ENCODE data around the gene MTAP. TPM values are rescaled to one million over a fixed set of nuclear protein-coding genes. Genes with fewer than 3 reads are reported as not detected.

Gene MTAP
- total and polyA plus RNA-seq, 2 of the 13 experiments (the other 11 are each of a cell fraction or from before 2014, with no cell fraction given): 16.7 to 51.2 TPM

- no peak for ATAC-seq
- ChIA-PET CTCF (ENCODE audit: low intra/inter-chr PET ratio, low total read pairs) (no interaction called here), POLR2A (no interaction called here)
- peak; percentile 14; the same call in 1 of the 2 replicates for TF ChIP-seq ETV5 (CRISPR knock-in tag; IDR thresholded peaks at IDR 0.05; ENCODE audit: borderline replicate concordance)
- no peak for TF ChIP-seq HNRNPLL (IDR thresholded peaks at IDR 0.05; ENCODE audit: low read depth, low read length, poor library complexity, severe bottlenecking)
- TF ChIP-seq GABPA (IDR thresholded peaks at IDR 0.05; ENCODE audit: low read depth, low read length): no peak
- TF ChIP-seq GABPA (CRISPR knock-in tag; IDR thresholded peaks at IDR 0.05; ENCODE audit: low read depth): peak; percentile 53
- TF ChIP-seq, protein P1, sequence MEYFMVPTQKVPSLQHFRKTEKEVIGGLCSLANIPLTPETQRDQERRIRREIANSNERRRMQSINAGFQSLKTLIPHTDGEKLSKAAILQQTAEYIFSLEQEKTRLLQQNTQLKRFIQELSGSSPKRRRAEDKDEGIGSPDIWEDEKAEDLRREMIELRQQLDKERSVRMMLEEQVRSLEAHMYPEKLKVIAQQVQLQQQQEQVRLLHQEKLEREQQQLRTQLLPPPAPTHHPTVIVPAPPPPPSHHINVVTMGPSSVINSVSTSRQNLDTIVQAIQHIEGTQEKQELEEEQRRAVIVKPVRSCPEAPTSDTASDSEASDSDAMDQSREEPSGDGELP (IDR thresholded peaks at IDR 0.05; ENCODE audit: borderline replicate concordance, low read depth): no peak
- no peak for TF ChIP-seq STAT5B (CRISPR knock-in tag; IDR thresholded peaks at IDR 0.05)
- TF ChIP-seq ZSCAN29 (CRISPR knock-in tag; conservative IDR thresholded peaks at IDR 0.05): no peak
- TF ChIP-seq ZNF44 (CRISPR knock-in tag; IDR thresholded peaks at IDR 0.05): no peak
- TF ChIP-seq ELF3 (CRISPR knock-in tag; IDR thresholded peaks at IDR 0.05): peak; percentile 37; the same call in 1 of the 2 replicates
- TF ChIP-seq SALL1 (CRISPR knock-in tag; IDR thresholded peaks at IDR 0.05): no peak
- TF ChIP-seq SNRNP70 (IDR thresholded peaks at IDR 0.05; ENCODE audit: low read depth, low read length): no peak
- TF ChIP-seq HMGA1 (CRISPR knock-in tag; conservative IDR thresholded peaks at IDR 0.05): no peak
- TF ChIP-seq SMAD9 (CRISPR knock-in tag; IDR thresholded peaks at IDR 0.05): no peak
- TF ChIP-seq ZMYM4 (CRISPR knock-in tag; IDR thresholded peaks at IDR 0.05): no peak
- no peak for TF ChIP-seq DNMT1 (CRISPR knock-in tag; IDR thresholded peaks at IDR 0.05)
- no peak for TF ChIP-seq ZNF577 (CRISPR knock-in tag; IDR thresholded peaks at IDR 0.05; ENCODE audit: borderline replicate concordance, low read depth)
- TF ChIP-seq KMT2A (CRISPR knock-in tag; IDR thresholded peaks at IDR 0.05): no peak
- TF ChIP-seq ZNF362 (CRISPR knock-in tag; IDR thresholded peaks at IDR 0.05; ENCODE audit: borderline replicate concordance): no peak
- no peak for TF ChIP-seq ADNP (CRISPR knock-in tag; IDR thresholded peaks at IDR 0.05)
- Histone ChIP-seq H2AFZ (ENCODE audit: low read length) (no peak overlapping the region), H3K4me3 (replicated peaks in 1 of 3; ENCODE audit: insufficient read depth in 1 of 3, low read depth in 2 of 3, low read length in 3 of 3) (no peak overlapping the region), H3K27me3 (ENCODE audit: control insufficient read depth in 1 of 2, insufficient read depth in 2 of 2, low read length in 2 of 2) (no peaks in the 10 kb centered on the region), H3K4me1 (ENCODE audit: insufficient read depth, low read length) (0 out of 2 replicates have a peak, but pooled peaks cover 5% of the 10 kb centered on the region), H3K79me2 (ENCODE audit: insufficient read depth, low read length) (no peaks in the 10 kb centered on the region), H3K9me3 (ENCODE audit: low read length) (no peaks in the 10 kb centered on the region), H3K4me2 (ENCODE audit: low read depth, low read length) (no peak overlapping the region), H3K36me3 (replicated peaks in 1 of 2; ENCODE audit: control insufficient read depth in 1 of 2, insufficient read depth in 2 of 2, low read length in 2 of 2) (no peaks in the 10 kb centered on the region), H4K20me1 (ENCODE audit: insufficient read depth, low read length) (no peaks in the 10 kb centered on the region), H3K9ac (ENCODE audit: insufficient read depth, low read depth, low read length) (no peak overlapping the region), H3K27ac (ENCODE audit: extremely low read length, insufficient read depth, low read length) (no peak overlapping the region)
- in situ Hi-C loops (cut with HindIII; ENCODE audit: extremely low pct_ligation_motif_present, low pct_unique_long_range_greater_than_20kb) (no loop called here), intact Hi-C loops (cut with micrococcal nuclease; ENCODE audit: unreplicated experiment) (no loop called here)
- 76% methylated on average over 4 of the region's 4 CpGs for WGBS (ENCODE audit: low lambda C conversion rate)
- peak; percentile 1 for DNase-seq (ENCODE audit: low spot score)
- BruUV-seq (replicated peaks): no TSS peak
- no peak for FAIRE-seq
Measured at GRCh38 chr9:21919377-21920362, 117.2 kb downstream of the MTAP start.
